Smooth muscle cell (in vitro differentiated cells): ENCODE data around the gene XIRP2. TPM values are rescaled to one million over a fixed set of nuclear protein-coding genes. Genes with fewer than 3 reads are reported as not detected.

Experiments used
- DNase-seq: peaks from one replicate; lab custom pipeline; 2025; ENCODE audit not compliant: unreplicated experiment; lab: John Stamatoyannopoulos, UW
- H2AFZ ChIP-seq: fragments of 200-600 bp; sonication (generic); 2 replicates; pipeline ENCODE4 v1.6.0; 2016; ENCODE audit warnings: antibody characterized with exemption, low read depth, mild to moderate bottlenecking
- H3F3A ChIP-seq: fragments of 200-600 bp; sonication (generic); 2 replicates; pipeline ENCODE4 v1.6.0; 2017; ENCODE audit warnings: antibody characterized with exemption, low read depth
- H3K27ac ChIP-seq: fragments of 200-600 bp; sonication (generic); 2 replicates; pipeline ENCODE4 v1.5.1; 2016; ENCODE audit warnings: low read depth, mild to moderate bottlenecking
- H3K27me3 ChIP-seq: fragments of 200-600 bp; sonication (generic); 2 replicates; pipeline ENCODE4 v1.6.1; 2016; ENCODE audit warnings: low read depth, mild to moderate bottlenecking
- H3K36me3 ChIP-seq: fragments of 200-600 bp; sonication (generic); 2 replicates; pipeline ENCODE4 v1.5.1; 2016; ENCODE audit warnings: low read depth
- H3K4me1 ChIP-seq: fragments of 200-600 bp; sonication (generic); 2 replicates; pipeline ENCODE4 v1.5.1; 2016; ENCODE audit warnings: low read depth
- H3K4me2 ChIP-seq: fragments of 200-600 bp; sonication (generic); 2 replicates; pipeline ENCODE4 v1.6.0; 2016; ENCODE audit warnings: mild to moderate bottlenecking
- H3K4me3 ChIP-seq: fragments of 200-600 bp; sonication (generic); 2 replicates; pipeline ENCODE4 v1.5.1; 2016; ENCODE audit warnings: mild to moderate bottlenecking
- H3K79me2 ChIP-seq: fragments of 200-600 bp; sonication (generic); 2 replicates; pipeline ENCODE4 v1.6.0; 2016; ENCODE audit warnings: low read depth, mild to moderate bottlenecking
- H3K9ac ChIP-seq: fragments of 200-600 bp; sonication (generic); 2 replicates; pipeline ENCODE4 v1.6.0; 2016; ENCODE audit warnings: low read depth
- H3K9me3 ChIP-seq: fragments of 200-600 bp; sonication (generic); replicated peaks from 2 replicates; pipeline ENCODE4 v1.5.1; 2016; ENCODE audit warnings: low read depth
- H4K20me1 ChIP-seq: fragments of 200-600 bp; sonication (generic); 2 replicates; pipeline ENCODE4 v1.6.0; 2016; ENCODE audit warnings: low read depth
- CTCF ChIP-seq: fragments of 200-600 bp; sonication (generic); IDR thresholded peaks from 2 replicates; pipeline ENCODE4 v1.5.1; 2017; ENCODE audit warnings: borderline replicate concordance, mild to moderate bottlenecking, antibody characterized with exemption; ENCODE audit not compliant: insufficient read depth, poor library complexity, severe bottlenecking
- WGBS: methylation state at CpG from one replicate; pipeline ENCODE4 v1.1.7; 2016; ENCODE audit warnings: low lambda C conversion rate; 5-methylcytosine and 5-hydroxymethylcytosine counted together
- polyA plus RNA-seq: library from polyadenylated mRNA; unstranded; fragments of >200 nt; fragmentation: Nextera tagmentation; extraction: Ambion mirVana; gene quantifications from 2 replicates; pipeline ENCODE4 v1.2.1, GENCODE V29; 2016
- total RNA-seq: library from RNA; depleted of rRNA; stranded (reverse); fragments of >200 nt; gene quantifications from 2 replicates; pipeline ENCODE4 v1.2.3, GENCODE V29; 2014

The XIRP2 gene
- total and polyA plus RNA-seq, 2 experiments from 2014 or later: not detected

- no peaks in the 10 kb centered on the region for H3F3A ChIP-seq
- no peaks in the 10 kb centered on the region for H3K79me2 ChIP-seq
- no peak for TF ChIP-seq CTCF
- H3K27ac ChIP-seq: no peak overlapping the region
- no peak for DNase-seq
- WGBS: 79% methylated on average over 1 of the region's 1 CpG
- no peak overlapping the region for H2AFZ ChIP-seq
- no peaks in the 10 kb centered on the region for H3K9me3 ChIP-seq
- no peak overlapping the region for H3K9ac ChIP-seq
- H3K4me1 ChIP-seq: no peaks in the 10 kb centered on the region
- no peaks in the 10 kb centered on the region for H3K27me3 ChIP-seq
- no peaks in the 10 kb centered on the region for H3K36me3 ChIP-seq
- H3K4me2 ChIP-seq: no peak overlapping the region
- H3K4me3 ChIP-seq: no peak overlapping the region
- H4K20me1 ChIP-seq: no peaks in the 10 kb centered on the region
Observed at GRCh38 chr2:167254721-167255120, 366.4 kb downstream of the XIRP2 start.

- Histone ChIP-seq H3K27ac (no peak overlapping the region), H3K79me2 (no peaks in the 10 kb centered on the region), H4K20me1 (no peaks in the 10 kb centered on the region), H3K4me2 (no peak overlapping the region), H3K4me3 (no peak overlapping the region), H3K36me3 (no peaks in the 10 kb centered on the region), H3K27me3 (no peaks in the 10 kb centered on the region), H2AFZ (no peak overlapping the region), H3K9ac (no peak overlapping the region), H3K9me3 (no peaks in the 10 kb centered on the region), H3F3A (no peaks in the 10 kb centered on the region), H3K4me1 (no peaks in the 10 kb centered on the region)
- WGBS: 76% methylated on average over 3 of the region's 3 CpGs
- no peak for DNase-seq
- TF ChIP-seq CTCF: no peak
Observed at GRCh38 chr2:167258712-167259111, 370.4 kb downstream of the XIRP2 start.

GRCh38 chr2:167264380-167264779 lies 376.1 kb downstream of the XIRP2 start:
- Histone ChIP-seq H3K4me3 (no peak overlapping the region), H3K27ac (no peak overlapping the region), H3K79me2 (no peaks in the 10 kb centered on the region), H3F3A (no peaks in the 10 kb centered on the region), H3K4me1 (no peaks in the 10 kb centered on the region), H4K20me1 (no peaks in the 10 kb centered on the region), H3K4me2 (no peak overlapping the region), H3K36me3 (no peaks in the 10 kb centered on the region), H3K27me3 (no peaks in the 10 kb centered on the region), H3K9me3 (no peaks in the 10 kb centered on the region), H3K9ac (no peak overlapping the region), H2AFZ (no peak overlapping the region)
- no peak for DNase-seq
- peak; percentile 39 for TF ChIP-seq CTCF
- WGBS: 87% methylated on average over 5 of the region's 5 CpGs

GRCh38 chr2:167265004-167265403 lies 376.7 kb downstream of the XIRP2 start:
- Histone ChIP-seq H2AFZ (no peak overlapping the region), H3K4me2 (no peak overlapping the region), H3K27me3 (no peaks in the 10 kb centered on the region), H3K27ac (no peak overlapping the region), H3K36me3 (no peaks in the 10 kb centered on the region), H3F3A (no peaks in the 10 kb centered on the region), H3K4me3 (no peak overlapping the region), H3K9me3 (no peaks in the 10 kb centered on the region), H4K20me1 (no peaks in the 10 kb centered on the region), H3K4me1 (no peaks in the 10 kb centered on the region), H3K9ac (no peak overlapping the region), H3K79me2 (no peaks in the 10 kb centered on the region)
- no peak for DNase-seq
- 96% methylated on average over 2 of the region's 2 CpGs for WGBS
- no peak for TF ChIP-seq CTCF
